ENCODE measurements around the gene ZGLP1.
A peak's percentile ranks its signal among the peaks of the same experiment; 100 is the strongest.
"Not testable (repeated sequence)": the region's sequence is repeated elsewhere in the genome, so short reads cannot be mapped to it uniquely, and the experiment has no call there.

ZGLP1 gene

DNA sequence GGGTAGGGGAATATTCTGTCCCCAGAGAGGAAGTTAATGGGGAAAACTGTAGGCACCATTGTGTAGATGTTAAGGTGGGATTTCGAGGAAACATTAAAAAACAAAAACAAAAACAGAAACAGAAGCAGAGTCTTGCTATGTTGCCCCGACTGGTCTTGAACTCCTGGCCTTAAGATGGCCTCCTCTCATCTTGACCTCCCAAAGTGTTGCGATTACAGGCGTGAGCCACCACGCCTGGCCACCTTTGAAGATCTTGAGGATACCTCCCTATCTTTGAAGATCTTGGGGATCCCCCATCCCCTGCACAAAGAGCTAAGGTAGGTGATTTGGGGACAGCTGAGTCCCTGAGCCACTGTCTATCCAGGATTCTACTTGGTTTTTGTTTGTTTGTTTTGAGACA is 30.4 kb upstream of the ZGLP1 start:
- H3K4me3 ChIP-seq (ENCODE audit: low read depth, low read length): no peak overlapping the region
- TF ChIP-seq, protein P1, sequence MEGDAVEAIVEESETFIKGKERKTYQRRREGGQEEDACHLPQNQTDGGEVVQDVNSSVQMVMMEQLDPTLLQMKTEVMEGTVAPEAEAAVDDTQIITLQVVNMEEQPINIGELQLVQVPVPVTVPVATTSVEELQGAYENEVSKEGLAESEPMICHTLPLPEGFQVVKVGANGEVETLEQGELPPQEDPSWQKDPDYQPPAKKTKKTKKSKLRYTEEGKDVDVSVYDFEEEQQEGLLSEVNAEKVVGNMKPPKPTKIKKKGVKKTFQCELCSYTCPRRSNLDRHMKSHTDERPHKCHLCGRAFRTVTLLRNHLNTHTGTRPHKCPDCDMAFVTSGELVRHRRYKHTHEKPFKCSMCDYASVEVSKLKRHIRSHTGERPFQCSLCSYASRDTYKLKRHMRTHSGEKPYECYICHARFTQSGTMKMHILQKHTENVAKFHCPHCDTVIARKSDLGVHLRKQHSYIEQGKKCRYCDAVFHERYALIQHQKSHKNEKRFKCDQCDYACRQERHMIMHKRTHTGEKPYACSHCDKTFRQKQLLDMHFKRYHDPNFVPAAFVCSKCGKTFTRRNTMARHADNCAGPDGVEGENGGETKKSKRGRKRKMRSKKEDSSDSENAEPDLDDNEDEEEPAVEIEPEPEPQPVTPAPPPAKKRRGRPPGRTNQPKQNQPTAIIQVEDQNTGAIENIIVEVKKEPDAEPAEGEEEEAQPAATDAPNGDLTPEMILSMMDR (IDR thresholded peaks at IDR 0.05; ENCODE audit: low read depth, low read length): no peak

DNA sequence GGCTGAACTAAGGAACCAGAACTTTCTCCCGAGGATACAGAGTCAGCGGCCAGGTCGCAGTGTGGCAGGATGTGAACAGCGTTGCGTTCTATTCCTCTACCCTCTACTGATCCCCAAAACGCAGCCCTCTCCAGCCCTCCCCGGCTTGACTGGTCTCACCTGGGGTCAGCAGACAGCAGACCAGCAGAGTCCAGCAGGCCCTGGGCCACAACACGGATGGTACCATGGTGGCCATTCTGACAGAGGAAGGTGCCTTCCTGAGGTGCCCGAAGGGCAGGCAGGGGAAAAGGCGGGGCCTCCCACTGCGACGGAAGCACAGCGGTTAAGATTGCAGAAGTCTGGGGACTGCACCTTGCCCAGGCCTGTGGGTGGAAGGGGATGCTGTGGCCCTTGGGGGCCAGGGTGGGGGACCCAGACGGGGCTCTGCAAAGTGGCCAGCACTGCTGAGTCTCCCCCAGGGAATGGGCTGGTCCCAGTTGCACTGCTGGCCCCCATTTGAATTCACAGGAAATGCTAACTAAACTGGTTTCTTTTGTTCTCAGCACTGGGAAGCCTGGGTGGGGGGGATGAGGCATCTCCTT is 29.9 kb upstream of the ZGLP1 start, which contains the start of gene ICAM3:
TSS of gene ICAM3 (minus strand) at position 245 of the 581 bp plus-strand sequence. CDS start at position 235, 10 bp downstream.
- no peak within 1 kb of the TSS for H3K4me3 ChIP-seq (ENCODE audit: low read depth, low read length)
- TF ChIP-seq, protein P1 (IDR thresholded peaks at IDR 0.05; ENCODE audit: low read depth, low read length): no peak

- no peak overlapping the region for H3K4me3 ChIP-seq (ENCODE audit: low read depth, low read length)
- TF ChIP-seq, protein P1 (IDR thresholded peaks at IDR 0.05; ENCODE audit: low read depth, low read length): no peak
Observed at GRCh38 chr19:10338940-10339339, 29.3 kb upstream of the ZGLP1 start.

DNA sequence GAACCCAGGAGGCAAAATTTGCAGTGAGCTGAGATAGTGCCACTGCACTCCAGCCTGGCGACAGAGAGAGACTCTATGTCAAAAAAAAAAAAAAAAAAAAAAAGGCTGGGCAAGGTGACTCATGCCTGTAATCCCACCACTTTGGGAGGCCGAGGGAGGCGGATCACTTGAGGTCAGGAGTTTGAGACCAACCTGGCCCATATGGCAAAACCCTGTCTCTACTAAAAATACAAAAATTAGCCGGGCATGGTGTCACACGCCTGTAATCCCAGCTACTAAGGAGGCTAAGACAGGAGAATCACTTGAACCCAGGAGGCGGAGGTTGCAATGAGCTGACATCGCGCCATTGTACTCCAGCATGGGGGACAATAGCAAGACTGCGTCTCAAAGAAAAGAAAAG is 27.1 kb upstream of the ZGLP1 start:
- H3K4me3 ChIP-seq (ENCODE audit: low read depth, low read length): not testable (repeated sequence)

GRCh38 chr19:10335352-10335985 is 25.9 kb upstream of the ZGLP1 start:
- H3K4me3 ChIP-seq (ENCODE audit: low read depth, low read length): no peak overlapping the region

GRCh38 chr19:10334588-10335351 is 25.2 kb upstream of the ZGLP1 start:
- peak overlapping the region; percentile 86 for H3K4me3 ChIP-seq (ENCODE audit: low read depth, low read length)
- TF ChIP-seq, protein P1 (IDR thresholded peaks at IDR 0.05; ENCODE audit: low read depth, low read length): 0 out of 2 replicates have a peak, but pooled peaks have one; percentile 5

More at GRCh38 chr19:10335352-10335985, 25.9 kb upstream of the ZGLP1 start:
- TF ChIP-seq, protein P1 (IDR thresholded peaks at IDR 0.05; ENCODE audit: low read depth, low read length): no peak

- TF ChIP-seq, protein P1 (IDR thresholded peaks at IDR 0.05; ENCODE audit: low read depth, low read length): no peak
- peak overlapping the region; percentile 86 for H3K4me3 ChIP-seq (ENCODE audit: low read depth, low read length)
Observed at GRCh38 chr19:10333758-10334587, 24.4 kb upstream of the ZGLP1 start.
